HG03520 (cell line): Measurements from ENCODE around the gene SEC14L5.

Source experiments
- ATAC-seq: cut with Tn5 transposase; IDR thresholded peaks from one replicate; pipeline ENCODE4 v1.9.1; 2021; ENCODE audit warnings: mild to moderate bottlenecking, moderate library complexity; ENCODE audit not compliant: unreplicated experiment

SEC14L5 gene

GRCh38 chr16:4957720-4958509 lies at the start of gene SEC14L5:
TSS of gene SEC14L5 (plus strand) at chr16:4958330. CDS start at chr16:4959324, 994 bp downstream.
- peak; percentile 57 for ATAC-seq

GRCh38 chr16:4908854-4909401 lies 49.2 kb upstream of the SEC14L5 start:
- ATAC-seq, result no peak

- ATAC-seq, result no peak
These were observed 48.3 kb upstream of the SEC14L5 start for GRCh38 chr16:4909825-4910224.

- no peak for ATAC-seq
These were observed 47.3 kb upstream of the SEC14L5 start for GRCh38 chr16:4910828-4911227.

GRCh38 chr16:4911970-4912386 lies 46.2 kb upstream of the SEC14L5 start:
- no peak for ATAC-seq

- no peak for ATAC-seq
These were observed 44.9 kb upstream of the SEC14L5 start for GRCh38 chr16:4913130-4913773.

- ATAC-seq, result no peak
These were observed 44.2 kb upstream of the SEC14L5 start for GRCh38 chr16:4913774-4914525.

GRCh38 chr16:4914528-4915225 lies 43.5 kb upstream of the SEC14L5 start:
- no peak for ATAC-seq

- ATAC-seq, result no peak
These were observed 42.8 kb upstream of the SEC14L5 start for GRCh38 chr16:4915226-4915761.

GRCh38 chr16:4917117-4917516 lies 41.0 kb upstream of the SEC14L5 start:
- no peak for ATAC-seq

GRCh38 chr16:4918781-4919251 lies 39.3 kb upstream of the SEC14L5 start:
- ATAC-seq, result no peak

- no peak for ATAC-seq
These were observed 37.3 kb upstream of the SEC14L5 start for GRCh38 chr16:4920826-4921225.

GRCh38 chr16:4922721-4923342 lies 35.3 kb upstream of the SEC14L5 start:
- ATAC-seq, result no peak

GRCh38 chr16:4923853-4924252 lies 34.3 kb upstream of the SEC14L5 start:
- no peak for ATAC-seq

- no peak for ATAC-seq
These were observed 33.4 kb upstream of the SEC14L5 start for GRCh38 chr16:4924593-4925292.

GRCh38 chr16:4925293-4925607 lies 32.9 kb upstream of the SEC14L5 start:
- ATAC-seq, result no peak

- no peak for ATAC-seq
These were observed 32.3 kb upstream of the SEC14L5 start for GRCh38 chr16:4925791-4926190.

GRCh38 chr16:4926928-4927327 lies 31.2 kb upstream of the SEC14L5 start:
- ATAC-seq, result no peak

GRCh38 chr16:4927661-4928060 lies 30.5 kb upstream of the SEC14L5 start:
- ATAC-seq, result no peak
